NCI-H2171 (cell line): ENCODE results near the gene DLD.
"Not testable (repeated sequence)": the region's sequence is repeated elsewhere in the genome, so short reads cannot be mapped to it uniquely, and the experiment has no call there.

ENCODE experiments used
- DNase-seq: peaks from one replicate; lab custom pipeline; 2025; lab: John Stamatoyannopoulos, UW

DLD gene

DNA sequence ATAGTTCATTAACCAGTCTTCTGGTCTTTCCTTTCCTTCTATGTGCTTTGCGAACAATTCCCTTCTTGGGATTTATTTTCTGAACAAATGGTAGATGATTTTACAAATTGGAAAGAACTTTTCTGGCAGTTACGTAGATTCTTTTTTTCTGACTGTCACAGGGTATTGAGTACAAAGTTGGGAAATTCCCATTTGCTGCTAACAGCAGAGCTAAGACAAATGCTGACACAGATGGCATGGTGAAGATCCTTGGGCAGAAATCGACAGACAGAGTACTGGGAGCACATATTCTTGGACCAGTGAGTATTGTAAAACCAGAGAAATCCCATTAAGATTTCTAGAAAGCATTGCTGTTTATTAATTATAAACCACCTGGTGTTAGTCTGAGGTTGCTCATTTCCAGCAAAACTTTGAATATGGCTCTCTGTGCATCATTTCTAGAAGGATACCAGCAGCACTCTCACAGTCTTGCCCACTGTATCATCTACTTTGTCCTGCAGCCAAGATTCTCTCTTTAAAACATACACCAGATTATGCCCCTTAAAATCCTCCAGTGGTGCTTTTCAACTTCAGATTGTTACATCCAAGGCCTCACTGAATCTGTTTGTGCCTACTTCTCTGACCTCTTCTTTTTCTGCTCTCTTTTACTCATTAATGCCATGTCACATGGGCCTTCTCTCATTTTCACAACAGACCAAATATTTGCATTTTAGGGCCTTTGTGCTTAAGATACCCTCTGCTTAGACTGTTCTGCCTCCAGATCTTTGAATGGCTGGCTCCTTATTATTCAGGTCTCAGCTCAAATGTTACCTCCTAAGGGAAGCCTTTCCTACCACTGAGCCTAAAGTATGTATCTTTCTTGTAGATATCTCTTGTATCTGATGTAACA is 27.0 kb downstream of the DLD start:
- DNase-seq: no peak

DNA sequence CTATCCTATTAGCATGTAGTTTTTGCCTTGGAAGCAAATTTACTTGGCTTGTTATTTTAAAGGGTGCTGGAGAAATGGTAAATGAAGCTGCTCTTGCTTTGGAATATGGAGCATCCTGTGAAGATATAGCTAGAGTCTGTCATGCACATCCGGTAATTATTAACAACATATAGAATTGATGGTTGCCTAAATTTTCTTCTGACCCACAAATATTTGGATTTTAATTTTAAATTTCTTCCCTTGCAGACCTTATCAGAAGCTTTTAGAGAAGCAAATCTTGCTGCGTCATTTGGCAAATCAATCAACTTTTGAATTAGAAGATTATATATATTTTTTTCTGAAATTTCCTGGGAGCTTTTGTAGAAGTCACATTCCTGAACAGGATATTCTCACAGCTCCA is 28.0 kb downstream of the DLD start:
- DNase-seq: no peak

DNA sequence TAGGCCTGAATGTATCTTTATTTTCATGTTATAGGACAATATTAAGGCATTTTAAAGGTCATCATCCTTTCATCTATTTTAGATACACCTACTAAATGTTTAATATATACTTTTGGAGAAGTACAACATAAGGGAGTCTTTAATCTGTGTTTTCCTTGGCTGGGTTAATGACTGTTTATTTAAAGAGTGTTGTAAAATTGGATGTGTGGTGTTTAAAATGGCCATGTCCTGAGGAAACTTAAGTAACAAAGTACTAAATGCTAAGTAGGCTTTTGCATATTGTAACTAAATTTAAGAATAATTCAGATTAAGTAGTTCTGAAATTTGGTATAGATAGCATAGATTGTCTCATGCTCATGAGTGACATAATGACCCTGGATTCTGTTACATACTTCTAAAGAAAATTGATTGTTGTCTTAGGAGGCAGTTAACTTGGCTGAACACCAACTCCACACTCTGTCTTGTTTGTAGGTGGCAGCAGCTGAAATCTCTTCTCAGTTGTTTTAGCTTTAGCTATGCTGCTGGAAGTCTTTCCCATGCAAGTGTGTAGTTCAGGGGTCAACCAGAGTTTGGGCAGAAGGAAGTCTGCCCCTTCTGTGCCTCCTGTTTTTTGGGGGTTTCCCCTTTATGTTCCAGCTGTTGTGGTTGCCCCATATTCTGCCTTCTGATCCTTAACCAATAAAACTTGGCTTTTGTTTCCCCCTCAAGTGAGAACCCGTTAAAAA is 29.2 kb downstream of the DLD start:
- DNase-seq: no peak

DNA sequence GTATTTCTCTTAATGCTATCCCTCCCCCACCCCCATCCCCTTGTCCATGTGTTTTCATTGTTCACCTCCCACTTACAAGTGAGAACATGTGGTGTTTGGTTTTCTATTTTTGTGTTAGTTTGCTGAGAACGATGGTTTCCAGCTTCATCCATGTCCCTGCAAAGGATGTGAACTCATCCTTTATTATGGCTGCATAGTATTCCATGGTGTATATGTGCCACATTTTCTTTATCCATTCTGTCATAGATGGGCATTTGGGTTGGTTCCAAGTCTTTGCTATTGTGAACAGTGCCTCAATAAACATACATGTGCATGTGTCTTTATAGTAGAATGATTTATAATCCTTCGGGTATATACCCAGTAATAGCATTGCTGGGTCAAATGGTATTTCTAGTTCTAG is 30.8 kb downstream of the DLD start:
- not testable (repeated sequence) for DNase-seq

DNA sequence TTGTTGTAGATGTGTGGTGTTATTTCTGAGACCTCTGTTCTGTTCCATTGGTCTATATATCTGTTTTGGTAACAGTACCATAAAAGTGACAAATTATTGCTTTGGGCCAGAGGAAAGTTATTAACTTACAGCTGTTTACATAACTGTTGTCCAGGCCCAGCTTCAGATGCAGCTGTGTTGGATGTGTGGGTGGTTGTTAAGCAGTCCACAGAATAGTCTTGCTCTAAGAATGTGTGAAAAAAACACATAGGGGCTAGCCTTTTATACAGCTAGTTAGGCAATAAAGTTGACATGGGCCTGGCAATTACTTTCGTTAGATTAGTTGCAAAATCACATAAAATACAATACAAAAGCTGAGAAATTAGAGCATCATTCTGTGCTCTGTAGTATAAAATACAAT is 31.9 kb downstream of the DLD start:
- DNase-seq: no peak

DNA sequence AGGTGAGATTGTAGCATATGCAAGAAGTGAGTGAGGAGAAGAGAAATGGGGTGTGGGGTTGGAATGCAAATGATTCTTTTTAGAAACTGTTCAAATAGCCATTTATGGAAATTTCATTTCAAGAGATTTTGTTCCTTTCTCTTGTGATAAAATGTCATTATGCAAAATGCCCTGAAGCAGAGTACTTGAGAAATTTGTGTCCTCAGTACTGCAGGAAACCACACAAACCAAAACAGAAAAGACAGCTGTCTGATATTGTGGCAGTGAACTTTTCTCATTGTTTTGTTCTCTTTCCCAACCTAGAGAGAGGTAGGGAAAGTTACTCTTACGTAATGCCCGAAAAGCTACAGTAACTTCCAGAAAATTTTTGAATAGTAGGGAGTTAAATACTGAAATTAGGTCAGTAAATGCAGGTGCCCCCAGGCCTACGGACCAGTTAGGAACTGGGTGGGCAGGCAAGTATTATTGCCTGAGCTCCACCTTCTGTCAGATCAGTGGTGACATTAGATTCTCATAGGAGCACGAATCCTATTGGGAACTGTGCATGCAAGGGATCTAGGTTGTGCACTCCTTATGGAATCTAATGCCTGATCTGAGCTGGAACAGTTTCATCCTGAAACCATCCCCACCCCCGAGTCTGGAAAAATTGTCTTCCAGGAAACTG is 34.0 kb downstream of the DLD start:
- no peak for DNase-seq

DNA sequence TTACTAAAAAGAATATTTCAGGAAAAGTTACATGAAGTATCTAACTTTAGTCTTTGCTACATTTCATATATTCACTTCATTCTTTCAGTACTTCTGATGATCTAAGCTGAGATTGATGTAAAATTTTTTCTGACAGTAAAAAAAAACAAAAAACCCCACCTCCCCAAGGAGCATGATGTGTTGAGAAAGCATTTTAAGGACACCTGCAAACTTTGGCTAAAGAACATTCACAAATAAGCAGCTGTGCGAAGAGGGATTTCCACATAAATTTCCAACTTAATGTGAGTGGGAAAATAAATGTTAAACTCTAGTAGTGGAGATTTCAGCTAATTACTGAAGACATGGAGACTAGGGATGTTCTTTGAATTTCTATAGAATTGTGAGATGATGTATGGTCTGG is 35.5 kb downstream of the DLD start:
- no peak for DNase-seq

DNA sequence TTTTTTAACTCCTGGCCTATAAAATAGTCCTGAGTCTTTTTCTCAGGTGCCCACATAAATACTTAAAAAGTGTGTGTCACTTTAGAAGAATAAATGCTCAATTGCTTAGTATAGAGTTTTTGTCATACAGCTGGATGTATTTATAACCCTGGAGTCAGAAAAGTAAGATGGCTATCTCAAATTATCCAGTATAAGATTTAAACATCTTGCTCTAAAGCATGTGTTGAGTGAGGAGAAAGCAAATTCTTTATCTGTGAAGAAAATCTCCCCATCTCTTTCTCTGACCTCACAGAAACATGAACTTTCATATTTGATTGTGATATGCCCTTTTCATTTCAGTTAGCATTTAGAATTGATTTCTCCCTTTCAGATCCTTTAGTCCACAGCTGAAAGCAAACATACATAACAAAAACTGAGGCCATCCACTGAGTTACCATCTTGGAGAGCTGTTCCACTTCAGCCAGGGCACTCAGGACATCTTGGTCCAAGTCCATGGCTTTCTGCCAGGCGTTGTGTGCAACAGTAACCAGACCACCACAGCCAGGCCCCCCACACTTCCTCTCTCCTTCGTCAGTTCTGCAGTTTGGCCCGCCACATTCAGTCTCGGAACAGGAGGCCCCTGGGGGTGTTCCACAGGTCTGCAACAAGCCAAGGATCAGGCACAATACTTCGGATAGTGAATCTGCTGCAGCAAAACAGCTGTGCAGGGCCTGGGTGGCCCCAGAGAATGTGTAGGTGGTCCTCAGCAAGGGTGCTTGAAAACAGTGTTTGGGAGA is 40.9 kb downstream of the DLD start:
- no peak for DNase-seq

DNA sequence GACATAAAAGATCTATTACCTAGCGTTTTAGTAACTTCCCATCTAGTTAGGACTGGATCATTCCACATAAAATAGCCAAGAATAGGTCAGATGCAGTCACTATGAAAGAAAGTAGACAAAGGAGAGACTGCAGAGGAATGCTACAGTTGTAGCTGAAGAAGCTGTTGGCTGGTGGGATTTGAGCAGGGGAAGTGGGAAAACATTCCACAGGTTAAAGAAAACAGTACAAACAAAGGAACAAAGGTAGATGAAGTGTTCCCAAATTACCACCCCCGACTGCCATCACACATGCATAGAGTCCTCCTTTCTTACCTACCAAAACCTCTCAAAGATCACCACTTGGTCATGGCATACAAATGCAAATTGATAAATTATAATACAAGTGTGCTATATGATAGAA is 41.8 kb downstream of the DLD start:
- no peak for DNase-seq

DNA sequence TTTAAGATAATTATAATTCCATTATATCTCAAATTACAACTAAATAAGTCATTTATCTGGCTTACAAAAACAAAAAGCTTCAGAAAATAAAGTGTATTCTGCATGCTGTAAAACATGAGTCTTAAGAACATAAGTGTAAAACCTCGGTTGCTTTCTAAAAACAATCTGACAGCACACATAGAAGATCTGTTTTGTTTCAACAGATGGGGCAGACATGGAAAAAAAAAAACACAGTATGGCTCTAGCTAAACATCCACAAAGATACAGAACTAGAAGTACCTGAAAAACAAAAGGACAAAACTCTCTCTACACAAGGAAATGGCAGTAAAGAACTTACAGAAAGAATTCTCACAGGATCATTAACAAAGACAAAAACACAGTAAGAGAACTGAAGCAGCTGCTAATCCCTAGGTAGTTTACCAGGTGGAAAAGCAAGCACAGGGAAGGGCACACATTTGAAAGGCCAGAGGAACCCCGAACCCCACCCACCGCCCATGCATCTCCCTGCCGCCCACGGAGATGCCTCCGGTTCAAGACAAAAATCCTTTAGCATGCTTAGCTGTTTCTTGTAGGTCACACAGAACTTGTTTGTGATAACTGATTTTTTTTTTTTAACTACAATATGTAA is 42.5 kb downstream of the DLD start:
- no peak for DNase-seq

DNA sequence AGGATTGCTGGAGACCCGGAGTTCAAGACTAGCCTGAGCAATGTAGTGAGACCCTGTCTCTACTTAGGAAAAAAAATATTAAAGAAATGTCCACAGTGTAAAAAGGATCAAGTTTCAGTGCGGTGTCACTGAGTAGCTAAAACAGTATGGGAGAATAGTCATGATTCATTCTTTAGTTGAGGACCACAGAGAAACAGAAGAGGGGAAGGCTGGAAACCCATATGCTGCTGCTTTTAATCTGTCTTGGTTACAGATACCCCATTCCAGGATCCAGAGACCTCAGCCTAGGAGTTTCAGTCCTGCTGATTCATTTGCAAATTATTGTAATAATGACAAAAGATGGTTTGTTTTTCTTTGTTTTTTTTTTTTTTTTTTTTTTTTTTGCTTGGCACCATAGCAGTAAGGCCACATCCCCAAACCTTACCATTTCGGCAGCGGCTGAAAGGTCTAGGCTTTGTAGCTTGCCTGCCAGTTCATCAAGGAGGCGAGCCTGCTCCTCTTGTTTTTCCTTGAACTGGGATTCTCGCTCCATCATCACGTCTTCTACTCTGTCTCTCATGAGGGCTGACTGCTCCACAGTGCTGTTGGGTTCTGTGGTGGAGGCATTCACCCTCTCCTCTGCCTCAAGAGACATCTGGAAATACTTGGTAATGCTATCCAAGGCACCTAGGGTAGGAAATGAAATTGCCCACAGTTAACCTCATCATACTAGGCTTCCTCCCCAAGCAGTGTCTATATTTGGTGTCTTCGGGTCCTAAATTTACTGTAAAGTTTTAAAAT is 44.2 kb downstream of the DLD start:
- no peak for DNase-seq

DNA sequence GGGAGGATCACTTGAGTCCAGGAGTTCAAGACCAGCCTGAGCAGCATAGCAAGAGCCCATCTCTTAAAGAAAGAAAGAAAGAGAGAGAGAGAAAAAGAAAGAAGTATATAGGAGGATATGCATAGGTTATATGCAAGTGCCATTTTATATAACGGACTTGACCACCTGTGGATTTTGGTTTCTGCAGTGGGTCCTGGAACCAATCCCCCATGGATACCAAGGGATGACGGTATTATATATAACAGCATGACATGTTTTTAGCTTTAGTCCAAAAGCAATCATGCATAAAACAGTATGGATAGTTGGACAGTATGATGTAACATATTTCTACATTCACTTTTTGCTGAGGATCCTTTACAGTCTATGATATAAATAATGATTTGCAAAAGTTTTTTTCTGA is 45.3 kb downstream of the DLD start:
- no peak for DNase-seq

DNA sequence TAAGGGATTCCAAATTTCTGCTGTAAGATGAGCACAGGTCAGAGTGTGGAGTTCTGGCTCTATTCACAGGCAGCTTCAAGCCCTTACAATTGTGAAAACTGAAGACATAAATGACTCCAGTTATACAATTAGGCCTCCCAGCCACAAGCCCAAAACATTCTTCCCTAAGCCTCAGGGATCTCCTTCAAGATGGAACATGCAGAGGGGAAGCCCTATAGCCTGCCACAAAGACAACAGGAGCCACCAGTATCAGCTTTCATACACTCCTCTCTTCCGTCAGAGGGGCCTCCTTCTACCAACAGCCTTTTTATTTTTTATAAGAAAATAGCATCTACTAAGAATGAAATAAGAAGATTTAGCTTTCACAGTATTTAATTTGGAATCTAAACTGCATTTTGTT is 46.5 kb downstream of the DLD start:
- peak; percentile 27 for DNase-seq

DNA sequence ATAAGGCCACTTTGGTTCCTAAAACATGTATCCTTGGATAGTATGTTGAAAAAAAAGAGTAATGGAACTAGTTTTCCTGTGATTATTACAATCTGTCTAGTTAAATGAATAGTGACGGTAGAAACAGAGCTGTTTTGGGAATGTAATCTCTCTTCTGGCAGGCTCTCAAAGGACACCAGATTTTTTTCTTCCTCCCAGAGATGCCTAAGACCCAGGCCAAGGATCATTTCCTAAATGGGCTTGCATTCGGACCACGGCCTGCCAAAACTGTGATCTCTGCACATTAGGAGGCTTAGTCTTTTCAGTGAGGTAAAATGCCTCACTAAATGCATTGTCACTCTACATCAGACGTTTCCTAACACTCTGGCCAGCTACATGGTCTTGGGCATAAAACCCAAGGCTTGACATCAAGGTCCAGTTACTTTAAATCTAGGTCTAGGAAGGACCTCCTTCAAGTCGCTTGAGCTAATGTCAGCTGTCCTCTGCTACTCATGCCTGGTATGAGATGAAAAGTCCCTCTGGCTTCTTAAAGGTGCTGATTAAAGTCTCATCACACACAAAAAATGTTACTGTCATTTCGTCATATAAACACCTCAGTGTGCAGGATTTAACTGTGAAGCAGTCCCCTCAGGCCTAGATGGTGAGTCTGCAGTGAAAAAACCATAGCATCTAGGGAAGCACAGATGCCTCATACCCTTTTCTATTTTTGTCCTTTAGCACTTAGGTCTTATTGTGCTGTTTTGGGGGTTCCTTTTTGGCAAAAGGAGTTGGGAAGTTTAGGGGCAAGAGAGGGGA is 47.7 kb downstream of the DLD start:
- DNase-seq: no peak

DNA sequence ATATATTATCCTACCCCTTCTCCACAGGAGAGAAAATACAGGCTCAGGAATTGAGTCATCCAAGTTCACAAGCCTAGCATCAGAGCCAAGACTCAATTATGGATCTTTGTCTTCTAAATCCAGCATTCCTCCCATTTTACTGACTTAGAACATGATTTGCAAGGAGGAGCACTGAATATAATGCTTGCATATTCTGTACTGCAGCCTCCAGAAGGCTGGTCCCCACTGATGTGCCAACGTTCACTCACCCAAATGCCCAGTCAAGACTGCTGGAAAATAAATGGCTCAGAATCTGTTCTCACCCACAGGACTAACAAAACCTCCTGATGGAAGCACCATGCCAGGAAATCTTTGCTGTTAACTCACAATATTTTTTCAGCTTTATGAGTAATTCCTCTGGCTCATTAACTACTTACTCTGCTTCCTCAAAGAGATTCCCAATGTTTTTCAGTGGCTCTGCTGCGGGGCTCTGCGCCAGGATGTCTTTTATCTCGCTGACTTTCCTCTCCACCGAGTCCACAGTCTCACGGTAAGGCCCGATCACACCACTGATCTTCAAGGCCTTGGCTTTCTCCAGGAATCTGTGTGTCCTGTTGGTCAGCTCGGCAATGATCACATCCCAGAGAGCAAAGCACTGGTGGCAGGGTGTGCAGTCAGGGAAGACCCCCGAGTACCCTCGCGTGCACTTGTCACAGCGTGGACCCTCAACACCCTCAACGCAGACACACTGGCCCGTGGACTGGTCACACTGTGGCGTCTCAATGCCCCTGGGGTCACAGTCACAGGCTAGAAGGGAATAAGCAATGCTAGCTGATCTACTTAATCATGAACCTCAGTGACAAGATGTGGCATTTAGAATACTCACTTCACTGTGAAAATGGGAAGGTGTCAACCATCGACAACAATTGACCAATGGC is 48.8 kb downstream of the DLD start:
- DNase-seq: no peak

DNA sequence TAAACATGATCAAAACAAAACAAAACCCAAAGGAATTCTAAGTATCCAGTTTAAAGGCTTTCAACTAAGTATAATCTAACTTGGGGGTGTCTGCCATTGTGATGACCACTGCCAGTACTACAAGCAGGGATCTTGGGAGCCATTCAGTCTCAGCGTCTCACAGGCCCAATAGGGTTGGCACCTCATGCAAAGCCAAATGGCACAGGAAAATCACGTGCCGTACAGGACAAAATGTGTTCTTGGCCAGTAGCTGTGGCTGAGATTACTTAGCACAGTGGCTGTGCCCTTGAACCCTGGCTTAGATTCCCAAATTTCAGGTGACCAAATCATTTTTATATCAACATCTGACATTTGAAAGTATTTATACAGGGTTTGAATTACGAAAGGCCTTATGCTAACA is 50.0 kb downstream of the DLD start:
- DNase-seq: no peak

DNA sequence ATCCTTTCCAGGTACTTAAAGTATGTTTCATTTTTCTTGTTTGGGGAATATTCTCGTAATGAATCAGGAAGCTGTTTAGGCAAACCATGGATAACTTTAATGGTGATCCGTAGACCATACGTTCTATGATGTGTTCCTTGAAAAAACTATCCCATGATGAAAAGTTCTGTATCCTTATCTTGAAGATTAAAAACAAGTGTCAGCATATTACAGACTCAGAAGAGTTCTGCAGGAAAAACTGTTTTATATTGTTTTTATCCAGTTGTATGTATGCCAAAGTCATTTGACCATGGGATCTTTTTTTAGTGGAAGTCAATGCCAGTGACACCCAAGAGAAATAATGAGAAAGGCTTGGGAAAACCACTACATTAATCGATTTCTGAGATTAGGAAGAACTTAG is 52.0 kb downstream of the DLD start:
- no peak for DNase-seq

DNA sequence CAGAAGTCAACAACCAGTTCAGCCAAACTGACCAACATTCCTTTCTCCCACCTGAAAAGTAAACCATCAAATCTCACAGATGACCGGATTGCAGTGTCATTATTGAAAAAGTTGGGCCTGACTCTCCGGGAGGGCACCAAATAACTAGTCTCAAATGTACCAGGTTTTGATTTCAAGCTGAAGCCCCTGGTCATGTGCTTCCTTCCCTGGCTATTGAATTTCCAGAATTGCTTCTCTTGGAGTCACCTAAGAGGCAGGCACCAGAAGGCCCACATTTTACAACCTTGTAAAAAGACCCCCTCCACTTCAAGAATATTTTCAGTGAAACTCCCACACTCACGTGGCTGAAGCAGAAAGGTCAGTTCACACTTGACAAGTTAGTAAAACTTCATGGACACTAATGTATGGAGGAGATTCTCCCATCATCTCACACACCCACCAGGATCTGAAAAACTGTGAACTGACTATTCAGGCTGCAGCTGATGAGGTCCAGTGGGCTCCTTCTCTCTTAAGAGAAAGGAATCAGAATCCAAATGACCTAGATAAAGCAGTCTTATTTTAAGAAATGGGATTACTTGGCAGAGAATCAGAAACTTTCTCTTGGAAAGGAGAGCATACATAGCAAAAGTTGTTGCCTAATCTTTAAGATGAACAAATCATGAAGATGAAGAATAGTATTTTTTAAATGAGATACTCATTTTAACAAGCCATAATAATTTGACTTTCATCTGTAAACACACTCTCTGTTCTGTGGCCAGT is 53.6 kb downstream of the DLD start:
- no peak for DNase-seq
